Adrenal gland (tissue), 12 donors: ENCODE data around the gene CCNH. TPM values are rescaled to one million over a fixed set of nuclear protein-coding genes. Genes with fewer than 3 reads are reported as not detected.

ENCODE experiments used
- DNase-seq, 7 donors: peaks; one replicate each; pipeline ENCODE4 v3.0.0-alpha.2; 2019 to 2020
- H3K27ac ChIP-seq, 5 donors: fragments of 200-600 bp; sonication (generic) in 4 of 5; 1 replicate in 3 of 5; 2 replicates in 2 of 5; pipeline versions ENCODE4 v1.5.1 to v1.8.0; 2016 to 2020; ENCODE audit warnings: mild to moderate bottlenecking in 1 of 5
- H3K27me3 ChIP-seq: fragments of 200-600 bp; 2 replicates; pipeline ENCODE4 v1.8.0; 2021
- H3K36me3 ChIP-seq, 2 donors: fragments of 200-600 bp; replicated peaks in 1 of 2; 1 replicate in 1 of 2; 2 replicates in 1 of 2; pipeline versions ENCODE4 v1.5.1 to v1.8.0; 2018 to 2022
- H3K4me1 ChIP-seq, 2 donors: fragments of 200-600 bp; replicated peaks in 1 of 2; 1 replicate in 1 of 2; 2 replicates in 1 of 2; pipeline versions ENCODE4 v1.5.1 to v1.8.0; 2018 to 2021
- H3K4me3 ChIP-seq, 4 donors: fragments of 200-600 bp; sonication (generic) in 3 of 4; one replicate each; pipeline ENCODE4 v1.5.1; 2016 to 2018
- H3K9me3 ChIP-seq, 3 donors: fragments of 200-600 bp; sonication (generic) in 1 of 3; replicated peaks in 1 of 3; 1 replicate in 2 of 3; 2 replicates in 1 of 3; pipeline versions ENCODE4 v1.5.1 to v1.8.0; 2016 to 2021
- POLR2A ChIP-seq, 2 donors: fragments of 450-650 bp; IDR thresholded peaks; one replicate each; pipeline ENCODE4 v1.6.1; 2017; ENCODE audit warnings: antibody characterized with exemption in 2 of 2, mild to moderate bottlenecking in 2 of 2, moderate library complexity in 1 of 2
- WGBS, 4 donors: extraction: QIAGEN DNeasy Blood & Tissue Kit in 2 of 4; methylation state at CpG; one replicate each; pipeline versions ENCODE4 v1.1.5 to v1.1.7; 2013 to 2017; 5-methylcytosine and 5-hydroxymethylcytosine counted together
- intact Hi-C, 2 donors: fragments of 100-400 bp; cut with DNase I; formaldehyde crosslinking; loops; one replicate each; pipeline versions ENCODE4 v1.14.1 to v1.15.0; 2022 to 2023
- polyA plus RNA-seq, 3 donors: library from polyadenylated mRNA; stranded (reverse); fragments of 200-250 nt in 2 of 3; fragments of 350-450 nt in 1 of 3; fragmentation: Illumina TruSeq in 1 of 3; extraction: RNeasy Lipid Tissue Mini Kit (QIAGEN cat#74804) in 1 of 3; gene quantifications; one replicate each; pipeline ENCODE4 v1.2.3, GENCODE V29; 2013 to 2014
- total RNA-seq, 9 donors: library from RNA; depleted of rRNA in 4 of 9; stranded (reverse); fragments of >200 nt in 4 of 9; fragments of 120-200 nt in 1 of 9; fragmentation: NEBNext Ultra II Directional in 1 of 9; extraction: Animal tissue kit (Norgen Biotek cat#: 25700) in 1 of 9; gene quantifications; one replicate each; pipeline versions ENCODE4 v1.1.0 to v1.2.4, GENCODE V29; 2013 to 2023
- TF ChIP-seq, protein P1 (sequence below), 6 experiments: fragments of 450-650 bp in 4 of 6; fragments of 200-600 bp in 2 of 6; sonication (generic) in 1 of 6; IDR thresholded peaks; 1 replicate in 5 of 6; 2 replicates in 1 of 6; pipeline versions ENCODE4 v1.5.1 to v1.8.0; 2016 to 2021; ENCODE audit warnings: antibody characterized with exemption in 6 of 6, mild to moderate bottlenecking in 2 of 6, moderate library complexity in 1 of 6
- donor health status: healthy with polysubstance abuse.
- donor health status: Bipolar disorder and iron deficiency.
- donor health status: DM: yes; HTN: yes; CAD: no.
- donor health status: DM: no; HTN: no; CAD: no.
- donor health status: DM: no; HTN: no; CAD: no.
- donor health status: DM: yes; HTN: yes; CAD: no.

The CCNH gene
- total and polyA plus RNA-seq, 12 donors = 33.9 to 125 (median 43.6) TPM

DNA sequence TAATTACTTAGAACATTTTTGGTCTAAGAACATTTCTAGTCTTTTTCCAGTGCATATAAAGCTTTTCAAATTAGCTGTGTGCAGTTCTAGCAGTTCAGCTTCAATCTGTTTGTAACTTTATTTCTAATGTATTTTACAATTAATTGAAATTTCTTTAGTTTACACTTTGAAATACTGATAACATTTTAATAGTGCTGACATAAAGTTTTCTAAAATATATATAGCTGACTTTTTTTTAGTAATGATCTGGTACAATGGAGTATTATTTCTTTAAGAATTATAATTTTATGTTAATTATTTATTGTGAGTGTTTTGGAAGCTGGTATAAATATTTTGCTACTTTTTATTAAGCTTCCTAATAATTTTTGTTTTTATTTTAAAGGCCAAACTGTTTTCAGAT lies 43.3 kb downstream of the CCNH start:
- no peak for DNase-seq
- no peak overlapping the region for H3K4me3 ChIP-seq
- H3K9me3 ChIP-seq = no peaks in the 10 kb centered on the region
- H3K4me1 ChIP-seq = no peaks in the 10 kb centered on the region
- H3K27ac ChIP-seq = no peak overlapping the region
- intact Hi-C loops = no loop called here
- TF ChIP-seq, protein P1, sequence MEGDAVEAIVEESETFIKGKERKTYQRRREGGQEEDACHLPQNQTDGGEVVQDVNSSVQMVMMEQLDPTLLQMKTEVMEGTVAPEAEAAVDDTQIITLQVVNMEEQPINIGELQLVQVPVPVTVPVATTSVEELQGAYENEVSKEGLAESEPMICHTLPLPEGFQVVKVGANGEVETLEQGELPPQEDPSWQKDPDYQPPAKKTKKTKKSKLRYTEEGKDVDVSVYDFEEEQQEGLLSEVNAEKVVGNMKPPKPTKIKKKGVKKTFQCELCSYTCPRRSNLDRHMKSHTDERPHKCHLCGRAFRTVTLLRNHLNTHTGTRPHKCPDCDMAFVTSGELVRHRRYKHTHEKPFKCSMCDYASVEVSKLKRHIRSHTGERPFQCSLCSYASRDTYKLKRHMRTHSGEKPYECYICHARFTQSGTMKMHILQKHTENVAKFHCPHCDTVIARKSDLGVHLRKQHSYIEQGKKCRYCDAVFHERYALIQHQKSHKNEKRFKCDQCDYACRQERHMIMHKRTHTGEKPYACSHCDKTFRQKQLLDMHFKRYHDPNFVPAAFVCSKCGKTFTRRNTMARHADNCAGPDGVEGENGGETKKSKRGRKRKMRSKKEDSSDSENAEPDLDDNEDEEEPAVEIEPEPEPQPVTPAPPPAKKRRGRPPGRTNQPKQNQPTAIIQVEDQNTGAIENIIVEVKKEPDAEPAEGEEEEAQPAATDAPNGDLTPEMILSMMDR (IDR thresholded peaks at IDR 0.05) = no peak
- TF ChIP-seq POLR2A (IDR thresholded peaks at IDR 0.05) = no peak
- no peaks in the 10 kb centered on the region for H3K27me3 ChIP-seq
- H3K36me3 ChIP-seq = no peaks in the 10 kb centered on the region

DNA sequence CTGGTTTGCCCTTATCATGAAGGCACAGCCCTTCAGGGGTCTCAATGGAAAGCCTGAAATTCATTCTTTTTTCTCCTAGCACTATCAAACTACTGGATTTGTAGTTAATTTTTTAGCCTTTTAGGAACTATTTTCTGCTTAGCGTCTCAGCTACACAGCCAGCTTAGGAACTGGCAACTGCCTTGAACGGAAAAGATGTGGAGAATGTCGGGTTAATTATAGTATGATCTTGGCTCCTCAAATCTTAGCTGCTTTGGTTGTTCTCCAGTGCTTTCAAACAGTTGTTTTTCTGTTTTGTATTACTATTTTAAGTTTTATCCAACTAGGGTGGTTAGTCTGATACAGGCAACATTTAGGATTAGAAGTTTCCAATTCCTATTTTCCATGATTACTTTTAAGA lies 44.1 kb downstream of the CCNH start:
- TF ChIP-seq, protein P1 (IDR thresholded peaks at IDR 0.05) = no peak
- no peak for TF ChIP-seq POLR2A (IDR thresholded peaks at IDR 0.05)
- H3K9me3 ChIP-seq = no peaks in the 10 kb centered on the region
- 83 to 96% (median 95%) methylated on average over 3 of the region's 3 CpGs for WGBS, 4 donors
- no peaks in the 10 kb centered on the region for H3K36me3 ChIP-seq
- intact Hi-C loops = no loop called here
- H3K27me3 ChIP-seq = no peaks in the 10 kb centered on the region
- no peak for DNase-seq
- H3K27ac ChIP-seq = no peak overlapping the region
- no peak overlapping the region for H3K4me3 ChIP-seq
- no peaks in the 10 kb centered on the region for H3K4me1 ChIP-seq

DNA sequence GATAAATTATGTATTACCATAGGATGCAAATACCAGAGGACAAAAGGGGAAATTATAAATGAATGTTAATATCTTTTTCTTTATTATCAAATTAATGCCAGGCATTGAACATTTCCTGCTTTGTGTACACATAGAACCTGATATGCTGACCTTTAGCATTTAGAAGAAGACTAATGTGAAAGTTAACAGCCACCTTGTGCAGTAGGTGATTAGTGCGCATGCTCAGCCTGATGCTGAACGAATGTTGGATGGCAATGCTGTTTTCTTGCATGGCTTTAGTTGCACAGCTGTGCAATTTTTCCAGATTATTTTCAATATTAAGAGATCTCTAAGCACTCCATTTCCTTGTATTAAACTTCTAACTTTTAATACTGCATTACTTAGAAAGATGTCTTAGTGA lies 45.5 kb downstream of the CCNH start:
- WGBS, 4 donors = 90 to 96% (median 94%) methylated on average over 2 of the region's 2 CpGs
- no peak overlapping the region for H3K27ac ChIP-seq

DNA sequence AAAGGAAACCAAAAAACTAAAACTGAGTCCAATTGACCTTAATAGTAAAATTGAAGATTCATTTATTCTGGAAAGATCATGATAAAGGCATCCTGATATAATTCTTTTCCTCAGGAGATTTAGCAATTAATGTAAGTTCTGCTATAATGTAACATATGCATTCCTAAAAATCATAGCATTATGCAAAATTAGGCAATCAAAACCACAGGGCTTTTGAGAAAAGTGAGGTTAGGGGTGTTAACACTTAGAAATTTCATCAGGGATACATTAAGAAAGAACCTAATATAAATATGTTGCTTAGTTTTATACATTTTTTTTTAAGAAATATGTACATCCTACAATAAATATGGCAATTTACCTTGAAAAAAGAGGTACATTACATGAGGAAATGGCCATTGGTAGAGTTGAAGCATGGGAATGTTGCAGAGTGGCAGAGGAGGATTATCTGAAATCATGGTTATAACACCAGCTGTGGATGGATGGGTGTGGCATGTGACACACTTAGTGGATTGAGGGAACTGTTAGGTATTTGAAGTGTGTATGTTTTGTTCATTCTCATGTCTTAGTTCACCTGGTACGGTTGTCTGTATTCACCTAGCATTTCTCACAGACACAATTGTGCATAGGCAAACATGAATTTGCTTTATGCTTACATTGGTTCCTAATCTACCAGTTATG lies 51.1 kb downstream of the CCNH start:
- H3K9me3 ChIP-seq = no peaks in the 10 kb centered on the region
- no peak overlapping the region for H3K27ac ChIP-seq
- WGBS, 4 donors = 92 to 100% (median 96%) methylated on average over 1 of the region's 1 CpG
- no peaks in the 10 kb centered on the region for H3K27me3 ChIP-seq
- H3K4me3 ChIP-seq = no peak overlapping the region
- H3K4me1 ChIP-seq = peaks cover 0 to 6% of the 10 kb centered on the region in 2 donors
- intact Hi-C loops = no loop called here
- DNase-seq = no peak
- no peak for TF ChIP-seq POLR2A (IDR thresholded peaks at IDR 0.05)
- TF ChIP-seq, protein P1 (IDR thresholded peaks at IDR 0.05) = no peak
- peaks cover 0 to 3% of the 10 kb centered on the region in 2 donors for H3K36me3 ChIP-seq

More for the DNA sequence above, 45.5 kb downstream of the CCNH start:
- no peak for DNase-seq
- peaks cover 0 to 3% of the 10 kb centered on the region in 2 donors for H3K36me3 ChIP-seq
- no peaks in the 10 kb centered on the region for H3K4me1 ChIP-seq
- H3K27me3 ChIP-seq = no peaks in the 10 kb centered on the region
- intact Hi-C loops = no loop called here
- H3K4me3 ChIP-seq = no peak overlapping the region
- H3K9me3 ChIP-seq = no peaks in the 10 kb centered on the region
- TF ChIP-seq, protein P1 (IDR thresholded peaks at IDR 0.05) = no peak
- TF ChIP-seq POLR2A (IDR thresholded peaks at IDR 0.05) = no peak
